ENCODE results near the gene MRAP.

MRAP gene

DNA sequence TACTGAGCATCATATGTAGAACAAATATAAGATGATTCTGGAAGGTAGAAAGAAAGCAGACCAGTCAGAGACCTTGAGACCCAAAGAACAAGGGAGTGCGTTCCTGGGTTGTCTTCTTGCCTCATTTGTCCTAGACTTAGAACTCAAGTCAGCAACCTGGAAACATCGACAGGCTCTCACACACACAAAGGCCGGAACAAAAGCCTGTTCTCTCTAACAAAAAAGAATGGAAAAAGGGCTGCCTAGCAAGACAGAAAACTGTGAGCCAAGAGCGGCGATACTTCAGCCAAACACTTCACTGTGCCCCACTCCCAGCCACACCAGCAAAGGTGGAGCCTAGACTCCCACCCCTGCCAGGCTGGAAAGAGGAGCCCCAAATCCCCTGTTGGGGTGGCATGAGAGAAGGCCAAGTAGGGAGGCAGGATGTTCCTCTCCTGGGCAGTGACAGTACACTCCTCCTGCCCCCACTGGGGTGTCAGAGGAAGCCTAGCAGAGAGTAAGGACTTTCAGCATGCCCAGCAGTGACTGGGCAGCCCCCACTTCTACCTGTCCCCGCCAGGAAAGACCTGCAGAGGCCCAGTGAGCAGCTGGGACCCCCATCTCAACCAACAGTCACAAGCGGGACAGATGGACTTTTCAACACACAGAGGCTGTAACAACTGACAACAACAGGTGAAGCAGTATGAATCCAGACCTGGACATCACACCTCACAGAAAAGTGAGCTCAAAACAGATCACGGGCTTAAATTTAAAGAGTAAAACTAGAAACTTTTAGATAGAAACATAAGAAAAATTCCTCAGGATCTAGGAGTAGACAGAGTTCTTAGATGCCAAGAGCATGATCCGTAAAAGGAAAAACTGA, 33.0 kb downstream of the MRAP start:
- TF ChIP-seq CTCF (conservative IDR thresholded peaks at IDR 0.05): no peak
- TF ChIP-seq ZFX (IDR thresholded peaks at IDR 0.05): no peak
- H3K27ac ChIP-seq: no peak overlapping the region

DNA sequence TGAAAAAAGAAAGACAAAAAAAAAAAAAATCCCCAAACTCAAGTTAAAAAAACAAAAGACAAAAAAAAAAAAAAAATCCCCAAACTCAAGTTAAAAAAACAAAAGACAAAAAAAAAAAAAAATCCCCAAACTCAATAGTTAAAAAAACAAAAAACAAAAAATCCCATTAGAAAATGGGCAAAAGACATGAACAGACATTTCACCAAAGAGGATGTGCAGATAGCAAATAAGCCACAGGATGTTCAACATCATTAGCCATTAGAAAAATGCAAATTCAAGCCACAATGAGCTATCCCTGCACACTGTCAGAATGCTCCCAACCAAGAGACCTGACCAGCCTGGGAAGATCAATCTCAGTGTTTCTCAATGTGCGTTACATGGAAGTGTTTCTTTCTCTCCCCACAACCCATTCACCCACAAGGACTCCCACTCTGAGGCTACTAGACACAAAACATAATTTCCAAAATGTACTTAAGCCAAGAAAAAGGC, 33.9 kb downstream of the MRAP start:
- TF ChIP-seq CTCF (conservative IDR thresholded peaks at IDR 0.05) (no peak), ZFX (IDR thresholded peaks at IDR 0.05) (no peak)
- H3K27ac ChIP-seq: no peak overlapping the region

- no peak for TF ChIP-seq CTCF (conservative IDR thresholded peaks at IDR 0.05)
- TF ChIP-seq ZFX (IDR thresholded peaks at IDR 0.05): no peak
- H3K27ac ChIP-seq: no peak overlapping the region
Measured at GRCh38 chr21:32333953-32334673, 35.5 kb downstream of the MRAP start.

- TF ChIP-seq ZFX (IDR thresholded peaks at IDR 0.05) (no peak), CTCF (conservative IDR thresholded peaks at IDR 0.05) (no peak)
- no peak overlapping the region for H3K27ac ChIP-seq
Measured at GRCh38 chr21:32334980-32335531, 36.4 kb downstream of the MRAP start.

DNA sequence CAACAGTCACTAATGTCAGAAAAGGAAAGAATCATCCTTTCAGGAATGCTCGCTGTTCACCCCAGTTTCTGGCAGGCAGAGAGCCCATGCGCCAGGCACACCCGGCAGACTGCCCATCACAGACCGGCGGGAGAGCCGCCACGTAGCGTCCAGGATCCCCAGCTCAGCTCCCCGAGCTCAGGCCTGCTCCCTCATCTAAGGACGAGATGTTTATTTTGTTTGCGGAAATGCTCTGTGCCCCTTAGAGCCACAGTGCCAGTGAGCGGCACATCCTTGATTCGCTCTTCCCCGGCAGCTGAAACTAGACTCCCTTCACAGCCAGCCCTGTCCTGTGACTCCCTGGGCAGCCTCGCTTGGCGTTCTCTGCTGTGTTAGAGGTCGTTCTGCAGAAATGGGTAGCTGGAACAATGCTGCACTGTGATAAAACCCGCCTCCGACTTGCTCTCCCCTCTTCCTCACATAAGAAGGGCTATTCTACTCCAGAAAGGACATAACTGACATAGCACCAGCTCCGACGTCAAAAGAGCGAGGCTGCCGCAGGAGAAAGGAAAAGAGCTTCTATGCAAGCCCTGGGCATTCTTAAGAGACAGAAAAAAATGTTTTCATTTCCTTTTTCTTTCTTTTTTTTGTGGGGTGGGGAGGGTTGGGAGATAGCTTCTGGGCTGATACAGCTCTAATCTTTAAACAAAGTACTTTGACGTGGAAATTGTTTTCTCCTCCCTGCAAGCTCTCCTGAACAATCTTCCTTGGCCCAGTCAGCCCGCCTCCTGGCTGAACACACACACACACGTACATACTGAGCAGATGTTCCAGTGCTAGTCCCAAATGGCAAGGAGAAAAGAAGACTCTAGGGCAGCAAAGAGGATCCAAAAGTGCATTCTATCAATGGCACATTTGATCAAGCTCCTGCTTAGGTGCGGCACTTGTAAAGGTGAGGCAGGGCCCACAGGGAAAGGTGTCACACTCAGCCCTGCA, 37.2 kb downstream of the MRAP start:
- H3K27ac ChIP-seq: no peak overlapping the region
- no peak for TF ChIP-seq CTCF (conservative IDR thresholded peaks at IDR 0.05)
- TF ChIP-seq ZFX (IDR thresholded peaks at IDR 0.05): no peak

GRCh38 chr21:32336711-32337110, 38.1 kb downstream of the MRAP start:
- TF ChIP-seq ZFX (IDR thresholded peaks at IDR 0.05) (no peak), CTCF (conservative IDR thresholded peaks at IDR 0.05) (no peak)
- no peak overlapping the region for H3K27ac ChIP-seq
